ENCODE measurements around the gene DDX31.
A peak's percentile ranks its signal among the peaks of the same experiment; 100 is the strongest.

The DDX31 gene

GRCh38 chr9:132600326-132600984 is 69.3 kb downstream of the DDX31 start:
- no peak overlapping the region for H3K4me3 Mint-ChIP-seq
- peaks cover 66% of the 10 kb centered on the region for H3K36me3 Mint-ChIP-seq

GRCh38 chr9:132597073-132597775 is 72.6 kb downstream of the DDX31 start:
- H3K27ac Mint-ChIP-seq, result peak overlapping the region; percentile 55
- no peaks in the 10 kb centered on the region for H3K9me3 Mint-ChIP-seq
- DNase-seq (ENCODE audit: low spot score in 2 of 2) (no peak), ATAC-seq (no peak)
- peaks cover 79% of the 10 kb centered on the region for H3K36me3 Mint-ChIP-seq
- H3K4me1 Mint-ChIP-seq, result no peaks in the 10 kb centered on the region
- no peak overlapping the region for H3K4me3 Mint-ChIP-seq

More at GRCh38 chr9:132600326-132600984, 69.3 kb downstream of the DDX31 start:
- H3K4me1 Mint-ChIP-seq, result peaks cover 2% of the 10 kb centered on the region
- no peak for DNase-seq (ENCODE audit: low spot score in 2 of 2)
- H3K9me3 Mint-ChIP-seq, result no peaks in the 10 kb centered on the region
- ATAC-seq, result no peak
- H3K27ac Mint-ChIP-seq, result no peak overlapping the region

DNA sequence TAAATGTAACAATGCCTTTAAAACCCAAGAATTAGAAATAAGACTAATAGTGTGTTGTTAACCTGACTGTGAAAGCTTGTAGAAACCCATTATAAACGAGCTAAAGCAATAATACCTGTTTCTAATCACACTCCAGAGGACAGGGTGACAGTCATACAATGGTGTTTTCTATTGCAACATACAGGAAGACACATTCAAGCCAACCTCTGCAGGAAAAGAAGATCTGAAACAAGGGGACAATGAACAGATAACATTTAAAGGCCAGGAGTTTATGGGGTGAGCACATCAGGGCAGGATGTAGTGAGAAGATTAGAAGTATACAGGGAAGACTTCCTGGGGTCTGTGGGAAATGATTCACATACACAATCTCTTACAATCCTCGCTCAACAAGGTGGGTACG is 73.6 kb downstream of the DDX31 start:
- no peak overlapping the region for H3K4me3 Mint-ChIP-seq
- no peak for DNase-seq (ENCODE audit: low spot score in 2 of 2)
- ATAC-seq, result no peak
- H3K27ac Mint-ChIP-seq, result peak overlapping the region; percentile 55
- H3K9me3 Mint-ChIP-seq, result no peaks in the 10 kb centered on the region
- peaks cover 2% of the 10 kb centered on the region for H3K4me1 Mint-ChIP-seq
- H3K36me3 Mint-ChIP-seq, result peaks cover 73% of the 10 kb centered on the region

DNA sequence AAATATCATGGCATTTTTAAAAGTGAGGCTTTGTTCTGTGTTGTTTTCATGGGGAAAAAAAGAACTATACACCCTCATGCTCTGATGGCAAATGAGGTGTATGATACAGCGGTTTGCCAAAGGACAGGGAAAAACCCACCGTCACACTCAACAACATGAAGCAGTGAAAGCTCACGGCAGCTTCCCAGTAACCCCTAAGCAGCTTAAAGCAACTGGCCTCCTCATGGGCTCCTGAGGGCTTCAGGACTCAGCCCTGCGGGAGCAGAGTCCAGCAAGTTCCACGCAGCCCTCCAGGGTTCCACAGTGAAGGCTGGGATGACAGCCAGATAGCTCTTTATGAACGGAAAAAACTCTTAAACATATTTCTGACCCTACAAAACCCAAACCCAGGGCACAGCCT is 74.5 kb downstream of the DDX31 start:
- DNase-seq (ENCODE audit: low spot score in 2 of 2), result no peak
- Mint-ChIP-seq H3K4me3 (no peak overlapping the region), H3K9me3 (no peaks in the 10 kb centered on the region), H3K27ac (no peak overlapping the region), H3K4me1 (peaks cover 6% of the 10 kb centered on the region), H3K36me3 (peaks cover 65% of the 10 kb centered on the region)
- no peak for ATAC-seq

DNA sequence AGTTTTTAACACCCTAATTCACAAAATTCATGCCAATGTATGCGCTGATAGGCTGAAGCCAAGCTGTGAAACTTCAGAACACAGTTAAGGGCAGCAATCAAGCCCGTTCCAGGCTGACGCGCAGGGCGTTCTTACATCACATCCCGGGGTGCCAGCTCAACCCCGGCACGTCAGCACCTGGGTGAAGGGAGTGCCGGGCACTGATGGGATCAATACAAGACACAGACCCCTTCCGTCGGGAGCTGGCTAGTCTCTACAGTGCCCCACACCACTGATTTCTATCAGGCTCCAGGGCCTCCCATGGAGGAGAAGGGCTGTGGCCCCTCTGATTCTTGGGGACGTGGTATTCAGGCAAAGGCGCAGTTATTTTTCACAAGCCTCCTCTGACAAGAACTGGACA is 75.4 kb downstream of the DDX31 start:
- no peak overlapping the region for H3K27ac Mint-ChIP-seq
- H3K4me3 Mint-ChIP-seq, result no peak overlapping the region
- DNase-seq (ENCODE audit: low spot score in 2 of 2), result no peak
- peaks cover 59% of the 10 kb centered on the region for H3K36me3 Mint-ChIP-seq
- H3K4me1 Mint-ChIP-seq, result peaks cover 6% of the 10 kb centered on the region
- H3K9me3 Mint-ChIP-seq, result no peaks in the 10 kb centered on the region
- no peak for ATAC-seq

DNA sequence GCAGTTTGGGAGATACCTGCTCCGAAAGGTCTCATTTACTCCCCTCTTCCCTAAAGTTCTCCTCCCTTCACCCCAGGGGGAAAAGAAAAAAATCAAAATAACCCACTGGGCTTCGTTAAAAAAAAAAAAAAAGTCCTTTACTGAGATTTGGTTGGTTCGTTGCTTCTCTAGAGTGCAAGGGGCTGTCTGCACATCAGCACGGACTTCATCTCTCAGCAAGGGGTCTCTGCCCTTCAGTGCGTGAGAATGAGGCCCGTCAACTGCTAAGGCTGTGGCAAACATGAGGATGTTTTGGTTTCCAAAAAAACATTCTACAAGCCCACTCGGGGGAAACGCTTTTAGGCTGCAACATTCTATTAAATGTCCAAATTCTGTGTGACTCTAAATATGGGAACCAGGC is 77.3 kb downstream of the DDX31 start:
- ATAC-seq (no peak), DNase-seq (ENCODE audit: low spot score in 2 of 2) (no peak)

DNA sequence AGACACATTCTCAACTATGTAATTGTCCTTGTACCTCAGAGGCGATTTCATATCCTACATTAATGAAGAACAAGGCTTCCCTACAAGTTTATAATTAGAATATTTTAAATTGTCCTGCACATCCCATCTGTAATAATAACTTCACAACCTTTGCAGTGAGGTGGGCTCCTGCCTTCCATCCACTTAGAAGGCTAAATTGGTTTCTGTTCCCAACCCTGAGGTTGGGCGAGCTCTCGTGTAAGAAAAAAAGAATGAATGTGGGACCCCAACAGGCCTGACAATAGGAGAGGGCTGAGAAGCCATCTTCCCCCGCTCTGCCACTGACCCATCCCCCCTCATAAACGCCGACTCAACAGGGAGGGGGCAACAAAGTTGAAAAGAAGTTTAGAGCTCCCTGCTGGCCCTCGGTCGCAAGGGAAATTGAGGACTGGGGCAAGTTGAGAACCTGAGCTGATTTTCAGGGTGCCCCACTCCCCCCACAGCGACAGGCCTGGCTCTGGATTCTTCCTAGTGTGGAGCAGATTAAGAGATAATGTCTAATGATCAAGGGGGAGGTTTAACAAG is 78.0 kb downstream of the DDX31 start:
- no peak for DNase-seq (ENCODE audit: low spot score in 2 of 2)
- H3K4me1 Mint-ChIP-seq, result peaks cover 6% of the 10 kb centered on the region
- H3K36me3 Mint-ChIP-seq, result peaks cover 35% of the 10 kb centered on the region
- no peak overlapping the region for H3K27ac Mint-ChIP-seq
- ATAC-seq, result no peak
- H3K9me3 Mint-ChIP-seq, result no peaks in the 10 kb centered on the region
- no peak overlapping the region for H3K4me3 Mint-ChIP-seq

More for the DNA sequence above, 77.3 kb downstream of the DDX31 start:
- Mint-ChIP-seq H3K4me3 (no peak overlapping the region), H3K27ac (no peak overlapping the region), H3K36me3 (peaks cover 41% of the 10 kb centered on the region), H3K4me1 (peaks cover 6% of the 10 kb centered on the region), H3K9me3 (no peaks in the 10 kb centered on the region)

GRCh38 chr9:132591244-132591643 is 78.5 kb downstream of the DDX31 start:
- ATAC-seq (no peak), DNase-seq (ENCODE audit: low spot score in 2 of 2) (no peak)
- no peak overlapping the region for H3K4me3 Mint-ChIP-seq
- H3K9me3 Mint-ChIP-seq, result no peaks in the 10 kb centered on the region
- H3K4me1 Mint-ChIP-seq, result peaks cover 6% of the 10 kb centered on the region
- peaks cover 29% of the 10 kb centered on the region for H3K36me3 Mint-ChIP-seq
- no peak overlapping the region for H3K27ac Mint-ChIP-seq

- Mint-ChIP-seq H3K27ac (no peak overlapping the region), H3K4me3 (no peak overlapping the region), H3K4me1 (peaks cover 6% of the 10 kb centered on the region), H3K36me3 (peaks cover 24% of the 10 kb centered on the region), H3K9me3 (no peaks in the 10 kb centered on the region)
- no peak for ATAC-seq
- peak in 1 of 2 donors; percentile 49 for DNase-seq (ENCODE audit: low spot score in 2 of 2)
These were observed 79.2 kb downstream of the DDX31 start for GRCh38 chr9:132590318-132591182.

DNA sequence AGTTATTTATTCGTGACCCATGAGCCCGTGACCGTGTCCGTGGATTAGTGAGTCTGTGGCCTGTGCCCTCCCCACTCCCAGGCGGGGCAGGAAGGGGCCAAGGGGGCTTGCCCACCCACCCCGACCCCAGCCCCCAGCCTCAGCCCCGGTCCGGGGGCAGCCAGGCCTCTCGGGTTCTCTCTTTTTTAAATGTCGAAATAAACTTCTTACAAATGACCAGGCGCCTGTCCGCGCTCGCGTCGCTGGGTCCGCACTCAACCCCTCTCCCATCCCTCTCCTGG is 79.8 kb downstream of the DDX31 start:
- DNase-seq (ENCODE audit: low spot score in 2 of 2) (no peak), ATAC-seq (no peak)
- Mint-ChIP-seq H3K4me1 (peaks cover 6% of the 10 kb centered on the region), H3K9me3 (no peaks in the 10 kb centered on the region), H3K27ac (no peak overlapping the region), H3K4me3 (no peak overlapping the region), H3K36me3 (peaks cover 18% of the 10 kb centered on the region)

DNA sequence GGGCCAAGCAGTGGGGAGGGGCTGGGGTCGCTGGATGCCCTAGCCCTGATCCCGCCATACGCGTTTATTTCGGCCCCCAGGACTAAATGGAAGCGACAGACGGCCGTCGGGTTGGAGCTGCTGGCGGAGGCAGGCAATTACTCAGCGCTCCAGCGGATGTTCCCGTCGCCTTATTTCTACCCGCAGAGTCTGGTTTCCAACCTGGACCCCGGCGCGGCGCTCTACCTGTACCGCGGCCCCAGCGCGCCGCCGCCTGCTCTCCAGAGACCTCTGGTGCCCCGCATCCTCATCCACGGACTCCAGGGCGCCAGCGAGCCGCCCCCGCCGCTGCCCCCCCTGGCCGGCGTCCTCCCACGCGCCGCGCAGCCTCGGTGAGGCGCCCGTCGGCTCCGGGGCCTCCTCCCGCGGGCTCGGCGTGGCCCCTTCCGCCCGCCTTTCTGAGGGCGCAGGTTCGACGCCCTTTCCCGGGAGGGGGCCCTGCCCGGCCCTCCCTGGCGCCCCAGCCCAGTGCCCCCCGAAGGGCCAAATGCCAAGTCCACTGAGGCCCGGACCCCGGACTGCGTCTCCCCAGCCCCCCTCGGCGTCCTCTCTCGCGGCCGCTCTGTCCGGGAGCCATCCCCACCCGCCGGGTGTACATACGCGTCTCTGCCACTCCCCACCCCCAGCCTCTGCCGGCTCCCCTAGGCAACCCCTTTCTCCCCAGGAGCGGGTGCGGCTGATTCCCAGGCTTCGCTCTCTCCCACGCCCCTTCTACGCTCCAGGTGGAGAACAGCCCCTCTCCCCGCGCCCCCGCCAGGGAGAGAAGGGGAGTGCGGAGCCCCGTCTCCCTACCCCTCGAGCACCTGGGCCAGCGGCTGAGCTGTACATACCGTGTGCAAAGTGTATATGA is 80.4 kb downstream of the DDX31 start:
- no peaks in the 10 kb centered on the region for H3K9me3 Mint-ChIP-seq
- no peak overlapping the region for H3K27ac Mint-ChIP-seq
- peak in 1 of 2 donors; percentile 50 for DNase-seq (ENCODE audit: low spot score in 2 of 2)
- peaks cover 13% of the 10 kb centered on the region for H3K36me3 Mint-ChIP-seq
- peaks cover 6% of the 10 kb centered on the region for H3K4me1 Mint-ChIP-seq
- no peak for ATAC-seq
- no peak overlapping the region for H3K4me3 Mint-ChIP-seq

GRCh38 chr9:132588501-132589147 is 81.2 kb downstream of the DDX31 start:
- Mint-ChIP-seq H3K4me3 (no peak overlapping the region), H3K4me1 (peaks cover 6% of the 10 kb centered on the region), H3K36me3 (peaks cover 5% of the 10 kb centered on the region), H3K27ac (no peak overlapping the region), H3K9me3 (no peaks in the 10 kb centered on the region)
- ATAC-seq, result no peak
- DNase-seq (ENCODE audit: low spot score in 2 of 2), result no peak

GRCh38 chr9:132588098-132588497 is 81.7 kb downstream of the DDX31 start:
- Mint-ChIP-seq H3K4me3 (no peak overlapping the region), H3K4me1 (peaks cover 6% of the 10 kb centered on the region), H3K27ac (no peak overlapping the region), H3K9me3 (no peaks in the 10 kb centered on the region), H3K36me3 (no peaks in the 10 kb centered on the region)
- no peak for DNase-seq (ENCODE audit: low spot score in 2 of 2)
- ATAC-seq, result no peak

- DNase-seq (ENCODE audit: low spot score in 2 of 2) (peak in 1 of 2 donors; percentile 50), ATAC-seq (no peak)
- no peaks in the 10 kb centered on the region for H3K9me3 Mint-ChIP-seq
- H3K4me1 Mint-ChIP-seq, result peaks cover 6% of the 10 kb centered on the region
- H3K36me3 Mint-ChIP-seq, result no peaks in the 10 kb centered on the region
- no peak overlapping the region for H3K4me3 Mint-ChIP-seq
- no peak overlapping the region for H3K27ac Mint-ChIP-seq
These were observed 82.2 kb downstream of the DDX31 start for GRCh38 chr9:132587592-132587955.

All from stimulated activated effector memory CD8-positive, alpha-beta T cell treated with anti-CD3 and anti-CD28 coated beads, Interleukin-12 subunit alpha, Interleukin-12 subunit beta, amount 100 ng/mL, for 72 hours (primary cell).